GM13976 (cell line): ENCODE measurements around the gene CISD3.

ENCODE experiments used
- DNase-seq: peaks from one replicate; pipeline ENCODE4 v3.0.0; 2012; ENCODE audit warnings: low spot score
- CTCF ChIP-seq: IDR thresholded peaks from 2 replicates; pipeline ENCODE4 v1.5.1; 2012; ENCODE audit warnings: borderline replicate concordance, mild to moderate bottlenecking; ENCODE audit not compliant: insufficient read depth; ENCODE audit errors: extremely low read depth, missing control alignments, control extremely low read depth
- in situ Hi-C: fragments of 300-500 bp; cut with MboI; formaldehyde crosslinking; loops from one replicate; pipeline ENCODE4 v1.12.0; 2022; ENCODE audit warnings: low sequenced_read_pairs, mixed read lengths, inconsistent platforms; ENCODE audit not compliant: unreplicated experiment

The CISD3 gene

GRCh38 chr17:38711792-38712571, 18.2 kb upstream of the CISD3 start:
- no peak for DNase-seq
- in situ Hi-C loops: no loop called here
- no peak for TF ChIP-seq CTCF

DNA sequence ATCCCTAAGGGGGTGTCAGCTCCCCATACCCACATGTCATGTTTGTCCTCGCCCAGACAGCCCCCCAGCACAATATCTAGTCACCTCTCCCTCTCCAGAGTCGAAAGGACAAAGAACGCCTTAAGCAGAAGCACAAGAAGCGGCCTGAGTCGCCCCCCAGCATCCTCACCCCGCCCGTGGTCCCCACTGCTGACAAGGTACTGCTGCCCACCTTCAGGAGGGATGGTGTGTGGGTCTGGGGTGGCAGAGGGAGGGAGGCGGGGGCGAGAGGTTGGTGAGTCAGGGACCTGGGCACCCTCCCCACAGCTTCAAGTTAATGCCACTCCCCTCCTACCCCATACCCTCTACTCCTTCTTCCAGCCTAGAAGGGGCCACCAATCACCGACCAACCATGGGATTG, 17.5 kb upstream of the CISD3 start:
- in situ Hi-C loops: no loop called here
- no peak for DNase-seq
- no peak for TF ChIP-seq CTCF

DNA sequence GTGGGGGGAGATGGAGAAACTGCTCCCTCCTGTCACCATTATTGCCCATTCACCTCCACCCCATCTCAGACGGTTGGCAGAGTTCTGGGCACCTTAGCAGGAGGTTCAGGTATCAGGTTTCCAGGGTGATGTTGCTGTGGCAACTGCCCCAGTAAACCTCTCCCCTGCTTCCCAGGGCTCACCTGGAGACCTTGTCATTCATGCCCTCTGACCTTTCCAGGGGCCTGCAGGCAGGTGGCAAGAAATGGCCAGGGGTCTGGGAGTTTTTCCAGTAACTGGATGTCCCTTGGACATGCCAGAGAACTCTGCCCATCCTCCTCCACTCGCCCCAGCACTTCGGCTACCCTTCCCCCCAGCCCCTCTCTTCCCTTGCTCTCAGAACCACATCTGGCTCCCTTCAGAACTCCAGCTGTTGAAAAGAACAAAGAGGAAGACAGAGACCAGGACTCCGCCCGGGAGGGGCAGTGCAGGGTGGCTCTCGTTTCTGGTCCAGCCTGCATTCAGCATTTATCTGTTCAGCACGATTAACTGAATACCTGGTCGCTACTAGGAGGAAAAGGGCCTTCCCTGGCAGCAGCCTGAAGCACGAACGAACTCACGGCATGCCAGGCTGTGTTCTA, 16.6 kb upstream of the CISD3 start:
- no peak for DNase-seq

GRCh38 chr17:38715216-38715943, 14.8 kb upstream of the CISD3 start:
- in situ Hi-C loops: no loop called here
- TF ChIP-seq CTCF: no peak
- no peak for DNase-seq

More for the DNA sequence above, 16.6 kb upstream of the CISD3 start:
- in situ Hi-C loops: no loop called here
- TF ChIP-seq CTCF: no peak

DNA sequence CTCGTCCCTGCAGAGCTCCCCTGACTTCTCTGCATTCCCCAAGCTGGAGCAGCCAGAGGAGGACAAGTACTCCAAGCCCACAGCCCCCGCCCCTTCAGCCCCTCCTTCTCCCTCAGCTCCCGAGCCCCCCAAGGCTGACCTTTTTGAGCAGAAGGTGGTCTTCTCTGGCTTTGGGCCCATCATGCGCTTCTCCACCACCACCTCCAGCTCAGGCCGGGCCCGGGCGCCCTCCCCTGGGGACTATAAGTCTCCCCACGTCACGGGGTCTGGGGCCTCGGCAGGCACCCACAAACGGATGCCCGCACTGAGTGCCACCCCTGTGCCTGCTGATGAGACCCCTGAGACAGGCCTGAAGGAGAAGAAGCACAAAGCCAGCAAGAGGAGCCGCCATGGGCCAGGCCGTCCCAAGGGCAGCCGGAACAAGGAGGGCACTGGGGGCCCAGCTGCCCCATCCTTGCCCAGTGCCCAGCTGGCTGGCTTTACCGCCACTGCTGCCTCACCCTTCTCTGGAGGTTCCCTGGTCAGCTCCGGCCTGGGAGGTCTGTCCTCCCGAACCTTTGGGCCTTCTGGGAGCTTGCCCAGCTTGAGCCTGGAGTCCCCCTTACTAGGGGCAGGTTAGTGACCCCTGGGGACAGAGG, 13.7 kb upstream of the CISD3 start:
- no peak for TF ChIP-seq CTCF
- DNase-seq: no peak
- in situ Hi-C loops: no loop called here

DNA sequence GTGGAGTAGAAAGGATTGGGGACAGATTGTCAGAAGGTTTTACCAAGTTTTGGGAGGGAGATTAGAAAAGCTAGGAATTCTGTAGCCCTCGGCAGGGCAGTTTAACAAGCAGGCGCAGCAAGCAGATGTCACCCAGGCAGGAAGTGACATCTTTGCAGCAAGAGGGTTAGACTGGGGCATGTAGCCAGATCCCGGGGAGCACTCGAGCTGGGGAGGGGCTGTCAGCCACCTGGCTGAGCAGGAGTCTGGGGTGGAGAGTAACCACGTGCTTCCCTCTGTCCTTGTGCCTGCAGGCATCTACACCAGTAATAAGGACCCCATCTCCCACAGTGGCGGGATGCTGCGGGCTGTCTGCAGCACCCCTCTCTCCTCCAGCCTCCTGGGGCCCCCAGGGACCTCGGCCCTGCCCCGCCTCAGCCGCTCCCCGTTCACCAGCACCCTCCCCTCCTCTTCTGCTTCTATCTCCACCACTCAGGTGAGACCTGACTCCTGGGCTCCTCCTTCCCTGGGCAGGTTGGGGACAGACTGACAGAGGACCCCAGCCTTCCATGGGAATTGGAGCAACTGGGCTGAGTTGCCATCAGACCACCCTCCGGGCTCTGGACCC, 12.9 kb upstream of the CISD3 start:
- DNase-seq: no peak
- in situ Hi-C loops: no loop called here
- TF ChIP-seq CTCF: no peak
